Esophagus muscularis mucosa (tissue), 4 donors: ENCODE data around the gene CENPV. TPM values are rescaled to one million over a fixed set of nuclear protein-coding genes. Genes with fewer than 3 reads are reported as not detected.

Experiments
- DNase-seq: peaks from one replicate; pipeline ENCODE4 v3.0.0-alpha.2; 2017; ENCODE audit errors: extremely low spot score
- H3K27ac ChIP-seq, 4 donors: fragments of 200-600 bp; sonication (generic); replicated peaks in 1 of 4; 1 replicate in 3 of 4; 2 replicates in 1 of 4; pipeline ENCODE4 v1.5.1; 2016 to 2019; ENCODE audit warnings: mild to moderate bottlenecking in 1 of 4
- H3K27me3 ChIP-seq, 4 donors: fragments of 200-600 bp; sonication (generic); one replicate each; pipeline versions ENCODE4 v1.5.1 to v1.6.0; 2016 to 2019
- H3K36me3 ChIP-seq, 4 donors: fragments of 200-600 bp; sonication (generic); one replicate each; pipeline ENCODE4 v1.5.1; 2016 to 2019
- H3K4me1 ChIP-seq, 4 donors: fragments of 200-600 bp; sonication (generic); one replicate each; pipeline ENCODE4 v1.5.1; 2016 to 2019
- H3K4me3 ChIP-seq, 4 donors: fragments of 200-600 bp; sonication (generic); 1 replicate in 2 of 4; 2 replicates in 2 of 4; pipeline ENCODE4 v1.5.1; 2016 to 2019; ENCODE audit warnings: mild to moderate bottlenecking in 4 of 4, moderate library complexity in 1 of 4
- H3K9me3 ChIP-seq, 4 donors: fragments of 200-600 bp; sonication (generic); 1 replicate in 3 of 4; 2 replicates in 1 of 4; pipeline ENCODE4 v1.5.1; 2016 to 2019
- CTCF ChIP-seq, 3 experiments: fragments of 200-600 bp in 2 of 3; fragments of 450-650 bp in 1 of 3; sonication (generic) in 2 of 3; IDR thresholded peaks; one replicate each; pipeline ENCODE4 v1.5.1; 2017 to 2019; ENCODE audit warnings: antibody characterized with exemption in 3 of 3, mild to moderate bottlenecking in 2 of 3, moderate library complexity in 1 of 3
- EP300 ChIP-seq: sonication (generic); formaldehyde crosslinking; IDR thresholded peaks from one replicate; pipeline ENCODE4 v1.6.1; 2017; ENCODE audit warnings: antibody characterized with exemption
- POLR2A ChIP-seq: fragments of 450-650 bp; IDR thresholded peaks from one replicate; pipeline ENCODE4 v1.6.1; 2017; ENCODE audit warnings: antibody characterized with exemption, moderate library complexity, mild to moderate bottlenecking, low read depth
- POLR2AphosphoS5 ChIP-seq, 2 donors: sonication (generic); formaldehyde crosslinking; IDR thresholded peaks; one replicate each; pipeline ENCODE4 v1.6.1; 2017; ENCODE audit warnings: antibody characterized with exemption in 2 of 2
- WGBS: methylation state at CpG from one replicate; pipeline ENCODE4 v1.1.5; 2018; 5-methylcytosine and 5-hydroxymethylcytosine counted together
- intact Hi-C: fragments of 100-400 bp; cut with DNase I; formaldehyde crosslinking; loops from one replicate; pipeline ENCODE4 v1.15.1; 2023
- total RNA-seq, 4 donors: library from RNA; depleted of rRNA; stranded (reverse); fragments of >200 nt; gene quantifications; one replicate each; pipeline versions ENCODE4 v1.1.0 to v1.2.1, GENCODE V29; 2016

Gene CENPV
- total RNA-seq, 4 donors from 2014 or later = 4.2 to 10.9 (median 8.2) TPM

GRCh38 chr17:16294560-16294959 lies 58.7 kb downstream of the CENPV start:
- Histone ChIP-seq H3K36me3 (peaks cover 0 to under 1% (median 0%) of the 10 kb centered on the region in 4 donors), H3K27me3 (no peaks in the 10 kb centered on the region), H3K9me3 (no peaks in the 10 kb centered on the region), H3K4me3 (no peak overlapping the region), H3K4me1 (no peaks in the 10 kb centered on the region), H3K27ac (no peak overlapping the region)
- 97% methylated on average over 2 of the region's 2 CpGs for WGBS
- intact Hi-C loops = no loop called here
- DNase-seq = no peak
- TF ChIP-seq EP300 = no peak
- TF ChIP-seq POLR2A = no peak
- TF ChIP-seq POLR2AphosphoS5 (IDR thresholded peaks at IDR 0.05) = no peak
- no peak for TF ChIP-seq CTCF (IDR thresholded peaks at IDR 0.05)

GRCh38 chr17:16293931-16294330 lies 59.3 kb downstream of the CENPV start:
- Histone ChIP-seq H3K4me3 (no peak overlapping the region), H3K9me3 (no peaks in the 10 kb centered on the region), H3K27ac (no peak overlapping the region), H3K36me3 (no peaks in the 10 kb centered on the region), H3K27me3 (no peaks in the 10 kb centered on the region), H3K4me1 (peaks cover 0 to 2% (median 0%) of the 10 kb centered on the region in 4 donors)
- TF ChIP-seq CTCF (IDR thresholded peaks at IDR 0.05) (no peak), POLR2A (no peak), EP300 (no peak), POLR2AphosphoS5 (IDR thresholded peaks at IDR 0.05) (no peak)
- 90% methylated on average over 3 of the region's 3 CpGs for WGBS
- DNase-seq = no peak
- intact Hi-C loops = no loop called here

Other genes with a start within 250 kb of the CENPV start
- gene NCOR1, start 137.9 kb downstream of the CENPV start, total RNA-seq = 100 to 1,000 TPM; 100 to 123 (median 109) TPM
- 10 to 100 TPM in 3 of 4 donors, 1 to 10 TPM in 1; 10.0 to 21.7 (median 16.5) TPM for gene PIGL, start 136.3 kb downstream of the CENPV start, total RNA-seq
- 1,000 to 10,000 TPM in 2 of 4 donors, 100 to 1,000 TPM in 2; 713 to 1,130 (median 983) TPM for gene UBB, start 27.6 kb upstream of the CENPV start, total RNA-seq
- 10 to 100 TPM; 11.3 to 19.1 (median 17.7) TPM for gene TRPV2, start 62.1 kb upstream of the CENPV start, total RNA-seq
- gene LRRC75A, start 138.7 kb upstream of the CENPV start, total RNA-seq = 1 to 10 TPM in 2 of 4 donors, under 1 TPM in 2; 0.83 to 3.5 (median 2.0) TPM
- 10 to 100 TPM in 1 of 4 donors, 1 to 10 TPM in 3; 5.0 to 12.0 (median 7.1) TPM for gene ZNF287, start 215.7 kb upstream of the CENPV start, total RNA-seq